HepG2 (cell line): ENCODE results near the gene SMNDC1.

ENCODE experiments used
- CREM ChIP-seq, 2 experiments: sonication (generic) in 1 of 2; formaldehyde crosslinking in 1 of 2; IDR thresholded peaks; 2 replicates each; pipeline versions ENCODE4 v1.4.0 to v1.6.1; 2016 to 2020; ENCODE audit warnings: antibody characterized with exemption in 1 of 2, mild to moderate bottlenecking in 1 of 2, missing genetic modification reagents in 1 of 2
- KLF6 ChIP-seq: IDR thresholded peaks from 2 replicates; pipeline ENCODE4 v1.8.0; 2016; ENCODE audit warnings: missing biosample characterization, missing genetic modification reagents
- RAD21 ChIP-seq: fragments of 450-650 bp; formaldehyde crosslinking; IDR thresholded peaks from 2 replicates; pipeline ENCODE4 v1.5.0; 2020; ENCODE audit warnings: mild to moderate bottlenecking
- STAT5B ChIP-seq: sonication (generic); formaldehyde crosslinking; IDR thresholded peaks from 2 replicates; pipeline ENCODE4 v1.4.0; 2020; ENCODE audit warnings: missing genetic modification reagents
- ZBTB21 ChIP-seq: sonication (generic); formaldehyde crosslinking; IDR thresholded peaks from 2 replicates; pipeline ENCODE4 v1.4.0; 2020; ENCODE audit warnings: missing genetic modification reagents
- TF ChIP-seq, protein P1 (sequence below): sonication (generic); formaldehyde crosslinking; conservative IDR thresholded peaks from 2 replicates; pipeline ENCODE4 v1.4.0; 2020; ENCODE audit warnings: missing genetic modification reagents
- TF ChIP-seq, protein P2 (sequence below): sonication (generic); formaldehyde crosslinking; IDR thresholded peaks from 2 replicates; pipeline ENCODE4 v1.5.0; 2020; ENCODE audit warnings: mild to moderate bottlenecking, missing genetic modification reagents, moderate library complexity

DNA sequence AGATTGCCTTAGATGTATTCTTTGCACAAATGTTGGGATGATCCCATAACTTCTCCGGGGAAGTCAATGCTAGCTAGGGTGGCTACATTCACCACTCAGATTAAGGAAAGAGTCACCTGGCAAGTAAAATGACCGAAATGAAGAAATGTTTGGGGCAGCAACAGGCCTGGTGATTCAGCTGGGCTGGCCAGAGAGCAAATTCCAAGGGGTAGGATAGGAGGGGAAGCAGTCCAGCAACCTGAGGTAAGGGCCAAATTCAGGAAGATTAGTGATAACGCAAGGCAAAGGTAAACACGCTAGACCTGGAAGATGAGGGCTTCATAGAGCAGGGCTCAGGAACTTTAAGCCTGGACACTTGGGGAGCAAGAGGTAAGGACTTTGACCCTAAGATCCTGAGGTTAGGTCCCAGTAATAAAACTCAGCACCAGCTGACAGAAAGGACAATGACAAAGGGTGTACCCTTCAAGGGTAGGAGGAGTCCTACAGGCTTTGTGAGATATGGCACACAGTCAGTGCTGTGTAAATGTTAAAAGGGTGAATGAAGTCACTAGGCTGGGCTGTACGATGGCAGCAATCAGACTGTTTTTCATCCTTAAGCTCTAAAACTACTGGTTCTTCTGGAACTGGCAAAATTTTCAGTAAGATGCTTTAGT, 22.7 kb upstream of the SMNDC1 start:
- TF ChIP-seq RAD21 (CRISPR knock-in tag) (no peak), CREM (IDR thresholded peaks at IDR 0.05) (no peak), CREM (CRISPR knock-in tag; IDR thresholded peaks at IDR 0.05) (no peak), ZBTB21 (CRISPR knock-in tag) (no peak), STAT5B (CRISPR knock-in tag) (no peak), KLF6 (CRISPR knock-in tag) (no peak)
- TF ChIP-seq, protein P1, sequence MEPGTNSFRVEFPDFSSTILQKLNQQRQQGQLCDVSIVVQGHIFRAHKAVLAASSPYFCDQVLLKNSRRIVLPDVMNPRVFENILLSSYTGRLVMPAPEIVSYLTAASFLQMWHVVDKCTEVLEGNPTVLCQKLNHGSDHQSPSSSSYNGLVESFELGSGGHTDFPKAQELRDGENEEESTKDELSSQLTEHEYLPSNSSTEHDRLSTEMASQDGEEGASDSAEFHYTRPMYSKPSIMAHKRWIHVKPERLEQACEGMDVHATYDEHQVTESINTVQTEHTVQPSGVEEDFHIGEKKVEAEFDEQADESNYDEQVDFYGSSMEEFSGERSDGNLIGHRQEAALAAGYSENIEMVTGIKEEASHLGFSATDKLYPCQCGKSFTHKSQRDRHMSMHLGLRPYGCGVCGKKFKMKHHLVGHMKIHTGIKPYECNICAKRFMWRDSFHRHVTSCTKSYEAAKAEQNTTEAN (CRISPR knock-in tag): no peak
- TF ChIP-seq, protein P2, sequence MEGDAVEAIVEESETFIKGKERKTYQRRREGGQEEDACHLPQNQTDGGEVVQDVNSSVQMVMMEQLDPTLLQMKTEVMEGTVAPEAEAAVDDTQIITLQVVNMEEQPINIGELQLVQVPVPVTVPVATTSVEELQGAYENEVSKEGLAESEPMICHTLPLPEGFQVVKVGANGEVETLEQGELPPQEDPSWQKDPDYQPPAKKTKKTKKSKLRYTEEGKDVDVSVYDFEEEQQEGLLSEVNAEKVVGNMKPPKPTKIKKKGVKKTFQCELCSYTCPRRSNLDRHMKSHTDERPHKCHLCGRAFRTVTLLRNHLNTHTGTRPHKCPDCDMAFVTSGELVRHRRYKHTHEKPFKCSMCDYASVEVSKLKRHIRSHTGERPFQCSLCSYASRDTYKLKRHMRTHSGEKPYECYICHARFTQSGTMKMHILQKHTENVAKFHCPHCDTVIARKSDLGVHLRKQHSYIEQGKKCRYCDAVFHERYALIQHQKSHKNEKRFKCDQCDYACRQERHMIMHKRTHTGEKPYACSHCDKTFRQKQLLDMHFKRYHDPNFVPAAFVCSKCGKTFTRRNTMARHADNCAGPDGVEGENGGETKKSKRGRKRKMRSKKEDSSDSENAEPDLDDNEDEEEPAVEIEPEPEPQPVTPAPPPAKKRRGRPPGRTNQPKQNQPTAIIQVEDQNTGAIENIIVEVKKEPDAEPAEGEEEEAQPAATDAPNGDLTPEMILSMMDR (CRISPR knock-in tag): no peak
